ENCODE results near the gene GPR152.

DNA sequence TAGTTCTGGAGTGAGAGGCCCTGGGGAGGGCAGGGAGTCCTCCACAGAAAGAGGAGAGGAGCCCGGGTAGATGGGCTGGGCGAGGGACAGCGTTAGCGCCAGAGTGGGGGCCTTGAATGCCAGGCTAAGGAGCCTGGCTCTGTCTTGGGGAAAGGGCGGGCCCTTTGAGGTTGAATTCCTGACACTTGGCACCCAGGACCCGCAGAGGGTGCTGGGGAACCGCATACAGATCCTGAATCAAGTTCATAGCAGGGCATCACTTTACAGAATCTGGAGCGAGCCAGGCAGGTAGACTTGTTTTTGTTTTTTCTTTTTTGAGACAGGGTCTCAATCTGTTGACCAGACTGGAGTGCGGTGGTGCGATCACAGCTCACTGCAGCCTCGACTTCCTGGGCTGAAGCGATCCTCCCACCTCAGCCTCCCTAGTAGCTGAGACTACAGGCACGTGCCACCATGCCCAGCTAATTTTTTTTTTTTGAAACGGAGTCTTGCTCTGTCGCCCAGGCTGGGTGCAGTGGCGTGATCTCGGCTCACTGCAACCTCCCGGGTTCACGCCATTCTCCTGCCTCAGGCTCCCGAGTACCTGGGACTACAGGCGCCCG, 31.0 kb downstream of the GPR152 start:
- TF ChIP-seq POLR2A (IDR thresholded peaks at IDR 0.05) (no peak), CTCF (IDR thresholded peaks at IDR 0.05) (no peak), POLR2AphosphoS5 (IDR thresholded peaks at IDR 0.05; ENCODE audit: insufficient read depth in 1 of 2, low read depth in 1 of 2) (peak in 1 of 2 donors; percentile 60)

Measured in vagina (tissue), 2 donors.